HepG2 (cell line): Measurements from ENCODE around the gene GPR158.

ENCODE experiments used
- EP300 ChIP-seq, 3 experiments: sonication (generic) in 1 of 3; formaldehyde crosslinking in 1 of 3; IDR thresholded peaks; 2 replicates each; pipeline versions ENCODE4 v1.5.1 to v1.6.1; 2011 to 2020; ENCODE audit warnings: low read depth in 2 of 3, low read length in 2 of 3, borderline replicate concordance in 1 of 3, improper control_type of control experiment in 1 of 3, mild to moderate bottlenecking in 1 of 3, missing genetic modification reagents in 1 of 3, moderate library complexity in 1 of 3
- MEIS1 ChIP-seq: sonication (generic); formaldehyde crosslinking; IDR thresholded peaks from 2 replicates; pipeline ENCODE4 v1.9.0; 2021; ENCODE audit warnings: mild to moderate bottlenecking, missing genetic modification reagents, moderate library complexity, borderline replicate concordance
- TCF7L2 ChIP-seq: IDR thresholded peaks from 2 replicates; pipeline ENCODE4 v1.6.1; 2011; ENCODE audit warnings: mild to moderate bottlenecking, low read depth, low read length, moderate library complexity
- ZNF232 ChIP-seq: sonication (generic); formaldehyde crosslinking; IDR thresholded peaks from 2 replicates; pipeline ENCODE4 v1.4.0; 2020; ENCODE audit warnings: missing genetic modification reagents, borderline replicate concordance
- ZSCAN9 ChIP-seq: IDR thresholded peaks from 2 replicates; pipeline ENCODE4 v1.6.1; 2016; ENCODE audit warnings: borderline replicate concordance
- TF ChIP-seq, protein P1 (sequence below): sonication (generic); formaldehyde crosslinking; IDR thresholded peaks from 2 replicates; pipeline ENCODE4 v1.4.0; 2020; ENCODE audit warnings: mild to moderate bottlenecking, missing genetic modification reagents
- TF ChIP-seq, protein P2 (sequence below): sonication (generic); formaldehyde crosslinking; IDR thresholded peaks from 2 replicates; pipeline ENCODE4 v1.5.1; 2020; ENCODE audit warnings: mild to moderate bottlenecking, missing genetic modification reagents, moderate library complexity
- TF ChIP-seq, protein P3 (sequence below): IDR thresholded peaks from 2 replicates; pipeline ENCODE4 v1.6.1; 2016; ENCODE audit warnings: low read depth, borderline replicate concordance

DNA sequence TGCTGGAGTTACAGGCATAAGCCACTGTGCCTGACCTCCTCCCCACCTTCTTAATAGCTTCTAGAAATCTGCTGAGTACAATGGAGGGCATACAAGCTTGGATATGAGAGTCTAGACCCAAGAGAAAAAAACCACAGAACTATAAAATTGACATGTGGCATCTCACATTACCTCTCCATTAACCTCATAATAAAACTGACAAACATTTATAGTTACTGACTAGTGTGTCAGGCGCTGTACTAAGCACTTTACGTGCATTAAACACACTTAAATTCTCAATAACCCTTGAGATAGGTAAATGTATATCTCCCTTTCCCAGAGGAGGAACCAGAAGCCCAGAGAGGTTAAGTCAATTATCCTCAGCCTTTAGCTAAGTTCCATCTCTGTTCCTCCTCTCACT lies 458.7 kb downstream of the GPR158 start:
- TF ChIP-seq ZSCAN9 (CRISPR knock-in tag) (no peak), MEIS1 (CRISPR knock-in tag) (no peak), EP300 (IDR thresholded peaks at IDR 0.05; ENCODE audit: low read depth in 2 of 2, low read length in 2 of 2) (no peak), EP300 (CRISPR knock-in tag; IDR thresholded peaks at IDR 0.05; ENCODE audit: borderline replicate concordance) (no peak), TCF7L2 (no peak), ZNF232 (CRISPR knock-in tag) (no peak)
- TF ChIP-seq, protein P1, sequence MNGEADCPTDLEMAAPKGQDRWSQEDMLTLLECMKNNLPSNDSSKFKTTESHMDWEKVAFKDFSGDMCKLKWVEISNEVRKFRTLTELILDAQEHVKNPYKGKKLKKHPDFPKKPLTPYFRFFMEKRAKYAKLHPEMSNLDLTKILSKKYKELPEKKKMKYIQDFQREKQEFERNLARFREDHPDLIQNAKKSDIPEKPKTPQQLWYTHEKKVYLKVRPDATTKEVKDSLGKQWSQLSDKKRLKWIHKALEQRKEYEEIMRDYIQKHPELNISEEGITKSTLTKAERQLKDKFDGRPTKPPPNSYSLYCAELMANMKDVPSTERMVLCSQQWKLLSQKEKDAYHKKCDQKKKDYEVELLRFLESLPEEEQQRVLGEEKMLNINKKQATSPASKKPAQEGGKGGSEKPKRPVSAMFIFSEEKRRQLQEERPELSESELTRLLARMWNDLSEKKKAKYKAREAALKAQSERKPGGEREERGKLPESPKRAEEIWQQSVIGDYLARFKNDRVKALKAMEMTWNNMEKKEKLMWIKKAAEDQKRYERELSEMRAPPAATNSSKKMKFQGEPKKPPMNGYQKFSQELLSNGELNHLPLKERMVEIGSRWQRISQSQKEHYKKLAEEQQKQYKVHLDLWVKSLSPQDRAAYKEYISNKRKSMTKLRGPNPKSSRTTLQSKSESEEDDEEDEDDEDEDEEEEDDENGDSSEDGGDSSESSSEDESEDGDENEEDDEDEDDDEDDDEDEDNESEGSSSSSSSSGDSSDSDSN (CRISPR knock-in tag) = no peak
- TF ChIP-seq, protein P2, sequence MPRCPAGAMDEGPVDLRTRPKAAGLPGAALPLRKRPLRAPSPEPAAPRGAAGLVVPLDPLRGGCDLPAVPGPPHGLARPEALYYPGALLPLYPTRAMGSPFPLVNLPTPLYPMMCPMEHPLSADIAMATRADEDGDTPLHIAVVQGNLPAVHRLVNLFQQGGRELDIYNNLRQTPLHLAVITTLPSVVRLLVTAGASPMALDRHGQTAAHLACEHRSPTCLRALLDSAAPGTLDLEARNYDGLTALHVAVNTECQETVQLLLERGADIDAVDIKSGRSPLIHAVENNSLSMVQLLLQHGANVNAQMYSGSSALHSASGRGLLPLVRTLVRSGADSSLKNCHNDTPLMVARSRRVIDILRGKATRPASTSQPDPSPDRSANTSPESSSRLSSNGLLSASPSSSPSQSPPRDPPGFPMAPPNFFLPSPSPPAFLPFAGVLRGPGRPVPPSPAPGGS = no peak
- TF ChIP-seq, protein P3, sequence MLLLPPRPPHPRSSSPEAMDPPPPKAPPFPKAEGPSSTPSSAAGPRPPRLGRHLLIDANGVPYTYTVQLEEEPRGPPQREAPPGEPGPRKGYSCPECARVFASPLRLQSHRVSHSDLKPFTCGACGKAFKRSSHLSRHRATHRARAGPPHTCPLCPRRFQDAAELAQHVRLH (CRISPR knock-in tag) = no peak
